CD14-positive monocyte (primary cell): ENCODE measurements around the gene ITPR1. TPM values are rescaled to one million over a fixed set of nuclear protein-coding genes. Genes with fewer than 3 reads are reported as not detected.

Source experiments
- DNase-seq, 3 donors: peaks; one replicate each; pipeline ENCODE4 v3.0.0-alpha.2; 2011 to 2022
- H2AFZ ChIP-seq: 2 replicates; pipeline ENCODE4 v1.6.0; 2012; ENCODE audit warnings: mild to moderate bottlenecking, low read depth, low read length, inconsistent platforms; ENCODE audit not compliant: insufficient read depth, poor library complexity, severe bottlenecking
- H3K27ac ChIP-seq, 2 donors: 1 replicate in 1 of 2; 2 replicates in 1 of 2; pipeline ENCODE4 v1.5.1; 2012 to 2013; ENCODE audit warnings: low read length in 2 of 2, control low read depth in 1 of 2, inconsistent platforms in 1 of 2, low read depth in 1 of 2, mild to moderate bottlenecking in 1 of 2
- H3K27me3 ChIP-seq, 2 donors: one replicate each; pipeline versions ENCODE4 v1.6.0 to v1.6.1; 2011 to 2013; ENCODE audit warnings: low read length in 2 of 2; ENCODE audit not compliant: control insufficient read depth in 2 of 2, insufficient read depth in 2 of 2
- H3K36me3 ChIP-seq, 2 donors: replicated peaks in 1 of 2; 1 replicate in 1 of 2; 2 replicates in 1 of 2; pipeline versions ENCODE4 v1.5.1 to v1.6.1; 2012 to 2013; ENCODE audit warnings: low read length in 2 of 2, control low read depth in 1 of 2, inconsistent platforms in 1 of 2, mild to moderate bottlenecking in 1 of 2; ENCODE audit not compliant: insufficient read depth in 2 of 2, control insufficient read depth in 1 of 2
- H3K4me1 ChIP-seq, 2 donors: 1 replicate in 1 of 2; 2 replicates in 1 of 2; pipeline versions ENCODE4 v1.5.1 to v1.6.1; 2012 to 2013; ENCODE audit warnings: low read length in 2 of 2, control low read depth in 1 of 2, inconsistent platforms in 1 of 2, mild to moderate bottlenecking in 1 of 2, moderate library complexity in 1 of 2; ENCODE audit not compliant: insufficient read depth in 2 of 2, control insufficient read depth in 1 of 2
- H3K4me2 ChIP-seq: replicated peaks from 2 replicates; pipeline ENCODE3; 2012; ENCODE audit warnings: low read length, moderate library complexity, mild to moderate bottlenecking; ENCODE audit not compliant: poor library complexity, severe bottlenecking; ENCODE audit errors: extremely low read depth
- H3K4me3 ChIP-seq, 3 experiments: fragments of 200-600 bp in 1 of 3; sonication (generic) in 1 of 3; replicated peaks in 1 of 3; 1 replicate in 2 of 3; 2 replicates in 1 of 3; pipeline ENCODE4 v1.5.1; 2011 to 2013; ENCODE audit warnings: low read length in 3 of 3, mild to moderate bottlenecking in 3 of 3, control low read depth in 2 of 3, low read depth in 2 of 3, inconsistent platforms in 1 of 3, moderate library complexity in 1 of 3
- H3K79me2 ChIP-seq: 2 replicates; pipeline ENCODE4 v1.6.0; 2012; ENCODE audit warnings: mild to moderate bottlenecking, control low read depth, inconsistent platforms, low read length, moderate library complexity; ENCODE audit not compliant: insufficient read depth
- H3K9ac ChIP-seq: 2 replicates; pipeline ENCODE4 v1.6.0; 2017; ENCODE audit warnings: low read length, mild to moderate bottlenecking; ENCODE audit not compliant: insufficient read depth, poor library complexity, severe bottlenecking
- H3K9me3 ChIP-seq, 2 donors: replicated peaks in 1 of 2; 1 replicate in 1 of 2; 2 replicates in 1 of 2; pipeline versions ENCODE4 v1.5.1 to v1.6.1; 2012 to 2013; ENCODE audit warnings: low read length in 2 of 2, control low read depth in 1 of 2; ENCODE audit not compliant: control insufficient read depth in 1 of 2, insufficient read depth in 1 of 2
- H4K20me1 ChIP-seq: 2 replicates; pipeline ENCODE4 v1.6.0; 2012; ENCODE audit warnings: mild to moderate bottlenecking, low read length, control low read depth, moderate library complexity; ENCODE audit not compliant: insufficient read depth
- H3K27ac Mint-ChIP-seq, 7 donors: one replicate each; pipeline ENCODE4 v1.8.0; 2020; ENCODE audit warnings: mild to moderate bottlenecking in 7 of 7, mixed read lengths in 7 of 7, moderate library complexity in 6 of 7, inconsistent platforms in 2 of 7
- H3K27me3 Mint-ChIP-seq, 3 donors: one replicate each; pipeline ENCODE4 v1.8.0; 2021 to 2022; ENCODE audit warnings: low read depth in 3 of 3, mild to moderate bottlenecking in 3 of 3, mixed read lengths in 3 of 3, moderate library complexity in 3 of 3, inconsistent platforms in 1 of 3
- H3K36me3 Mint-ChIP-seq, 2 donors: one replicate each; pipeline ENCODE4 v1.8.0; 2020; ENCODE audit warnings: mixed read lengths in 2 of 2, inconsistent platforms in 1 of 2, mild to moderate bottlenecking in 1 of 2
- H3K4me1 Mint-ChIP-seq: one replicate; pipeline ENCODE4 v1.8.0; 2020; ENCODE audit warnings: mild to moderate bottlenecking, mixed read lengths
- H3K4me3 Mint-ChIP-seq, 2 donors: one replicate each; pipeline ENCODE4 v1.8.0; 2020; ENCODE audit warnings: mild to moderate bottlenecking in 2 of 2, mixed read lengths in 2 of 2, moderate library complexity in 1 of 2
- H3K9me3 Mint-ChIP-seq, 7 donors: one replicate each; pipeline ENCODE4 v1.8.0; 2020 to 2022; ENCODE audit warnings: mixed read lengths in 7 of 7, mild to moderate bottlenecking in 6 of 7, moderate library complexity in 6 of 7, inconsistent platforms in 2 of 7
- CTCF ChIP-seq: fragments of 200-600 bp; IDR thresholded peaks from one replicate; pipeline ENCODE4 v1.8.0; 2022; ENCODE audit warnings: antibody characterized with exemption, mild to moderate bottlenecking
- WGBS: methylation state at CpG from one replicate; pipeline ENCODE4 v1.1.5; 2013; ENCODE audit warnings: missing lambda C conversion rate; ENCODE audit not compliant: insufficient coverage; 5-methylcytosine and 5-hydroxymethylcytosine counted together
- intact Hi-C, 2 donors: fragments of 100-400 bp; cut with micrococcal nuclease; formaldehyde crosslinking; loops; one replicate each; pipeline versions ENCODE4 v1.15.0 to v1.15.1; 2023
- polyA plus RNA-seq, 3 donors: library from polyadenylated mRNA; depleted of rRNA in 1 of 3; unstranded in 2 of 3; stranded (reverse) in 1 of 3; fragments of 300-500 nt in 2 of 3; fragments of >200 nt in 1 of 3; fragmentation: Illumina TruSeq in 2 of 3; gene quantifications; 1 replicate in 2 of 3; 2 replicates in 1 of 3; pipeline ENCODE4 v1.2.3, GENCODE V29; 2012 to 2021

Gene ITPR1
- polyA plus RNA-seq, 3 donors, result 3.2 to 21.1 (median 7.1) TPM

GRCh38 chr3:4495294-4496086 is 2.3 kb downstream of the ITPR1 start:
- peaks cover 37 to 51% of the 10 kb centered on the region in 2 donors for H3K4me1 ChIP-seq
- no peaks in the 10 kb centered on the region for H3K9me3 ChIP-seq
- peaks cover 0 to 4% of the 10 kb centered on the region in 2 donors for H3K27me3 ChIP-seq
- H3K9ac ChIP-seq, result no peak overlapping the region
- no peak overlapping the region for H2AFZ ChIP-seq
- Mint-ChIP-seq H3K4me3 (peak overlapping the region; percentile 93 to 96), H3K4me1 (peaks cover 53% of the 10 kb centered on the region), H3K36me3 (peaks cover 34 to 40% of the 10 kb centered on the region in 2 donors), H3K9me3 (no peaks in the 10 kb centered on the region), H3K27ac (peak overlapping the region; percentile 80 to 92 (median 86)), H3K27me3 (peaks cover 3 to 5% (median 5%) of the 10 kb centered on the region in 3 donors)
- peaks cover 9 to 32% of the 10 kb centered on the region in 2 donors for H3K36me3 ChIP-seq
- WGBS, result 0% methylated on average over 1 of the region's 3 CpGs
- TF ChIP-seq CTCF, result no peak
- intact Hi-C loops, result loop anchor here in 1 of 2 donors (10.0 kb wide), 1 partner anchor 489 kb away; no protein-coding TSS in a partner anchor
- peak overlapping the region; percentile 47 to 94 (median 67) for H3K4me3 ChIP-seq
- H3K4me2 ChIP-seq, result peak overlapping the region; percentile 98
- DNase-seq, result peak in 2 of 3 donors; percentile 71 to 75
- peak overlapping the region in 1 of 2 donors; percentile 82 for H3K27ac ChIP-seq
- no peaks in the 10 kb centered on the region for H4K20me1 ChIP-seq
- peaks cover 66% of the 10 kb centered on the region for H3K79me2 ChIP-seq

GRCh38 chr3:4496087-4496452 is 2.9 kb downstream of the ITPR1 start:
- no peak overlapping the region for H3K4me3 ChIP-seq
- no peak overlapping the region for H3K27ac ChIP-seq
- DNase-seq, result no peak
- peaks cover 9 to 38% of the 10 kb centered on the region in 2 donors for H3K36me3 ChIP-seq
- peaks cover 0 to 3% of the 10 kb centered on the region in 2 donors for H3K27me3 ChIP-seq
- intact Hi-C loops, result loop anchor here in 1 of 2 donors (10.0 kb wide), 1 partner anchor 489 kb away; no protein-coding TSS in a partner anchor
- WGBS, result no CpG with 5 or more reads among the region's 3 CpGs
- H3K9ac ChIP-seq, result no peak overlapping the region
- Mint-ChIP-seq H3K4me3 (no peak overlapping the region), H3K27ac (peak overlapping the region in 4 of 7 donors; percentile 3 to 92 (median 46)), H3K4me1 (peaks cover 53% of the 10 kb centered on the region), H3K9me3 (no peaks in the 10 kb centered on the region), H3K36me3 (peaks cover 40 to 41% of the 10 kb centered on the region in 2 donors), H3K27me3 (peaks cover 2 to 5% (median 3%) of the 10 kb centered on the region in 3 donors)
- H3K4me1 ChIP-seq, result peaks cover 37 to 51% of the 10 kb centered on the region in 2 donors
- H2AFZ ChIP-seq, result no peak overlapping the region
- no peak overlapping the region for H3K4me2 ChIP-seq
- no peak for TF ChIP-seq CTCF
- H3K9me3 ChIP-seq, result no peaks in the 10 kb centered on the region
- no peaks in the 10 kb centered on the region for H4K20me1 ChIP-seq
- peaks cover 70% of the 10 kb centered on the region for H3K79me2 ChIP-seq
